NCI-H2107 treated with DMSO at 0.1 percent for 48 hours (cell line): ENCODE data around the gene PCDHA10.
"Not testable (repeated sequence)": the region's sequence is repeated elsewhere in the genome, so short reads cannot be mapped to it uniquely, and the experiment has no call there.

ENCODE experiments used
- DNase-seq: peaks from one replicate; lab custom pipeline; 2025; ENCODE audit not compliant: unreplicated experiment; lab: John Stamatoyannopoulos, UW

Gene PCDHA10

GRCh38 chr5:140855772-140856674 is at the start of gene PCDHA10:
TSS of gene PCDHA10 (plus strand) at chr5:140855897. CDS start at chr5:140856049, 152 bp downstream.
- DNase-seq = no peak

GRCh38 chr5:140806834-140807775 is 48.6 kb upstream of the PCDHA10 start, which contains the start of gene PCDHA4:
TSS of gene PCDHA4 (plus strand) at chr5:140807068.
- no peak for DNase-seq

DNA sequence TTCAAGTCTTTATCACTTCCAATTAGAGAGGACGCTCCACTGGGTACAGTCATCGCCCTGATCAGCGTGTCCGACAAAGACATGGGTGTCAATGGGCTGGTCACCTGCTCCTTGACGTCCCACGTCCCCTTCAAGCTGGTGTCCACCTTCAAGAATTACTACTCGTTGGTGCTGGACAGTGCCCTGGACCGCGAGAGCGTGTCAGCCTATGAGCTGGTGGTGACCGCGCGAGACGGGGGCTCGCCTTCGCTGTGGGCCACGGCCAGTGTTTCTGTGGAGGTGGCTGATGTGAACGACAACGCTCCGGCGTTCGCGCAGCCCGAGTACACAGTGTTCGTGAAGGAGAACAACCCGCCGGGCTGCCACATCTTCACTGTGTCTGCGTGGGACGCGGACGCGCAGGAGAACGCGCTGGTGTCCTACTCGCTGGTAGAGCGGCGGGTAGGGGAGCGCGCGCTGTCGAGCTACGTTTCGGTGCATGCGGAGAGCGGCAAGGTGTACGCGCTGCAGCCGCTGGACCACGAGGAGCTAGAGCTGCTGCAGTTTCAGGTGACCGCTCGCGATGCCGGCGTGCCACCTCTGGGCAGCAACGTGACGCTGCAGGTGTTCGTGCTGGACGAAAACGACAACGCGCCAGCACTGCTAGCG is 47.3 kb upstream of the PCDHA10 start:
- DNase-seq = not testable (repeated sequence)

GRCh38 chr5:140808889-140809291 is 46.8 kb upstream of the PCDHA10 start:
- DNase-seq = no peak

- no peak for DNase-seq
These were observed 34.1 kb upstream of the PCDHA10 start, which contains the start of gene PCDHA5 for GRCh38 chr5:140821375-140822280. TSS of gene PCDHA5 (plus strand) at chr5:140821613.

GRCh38 chr5:140822281-140822629 is 33.4 kb upstream of the PCDHA10 start:
- DNase-seq = no peak

DNA sequence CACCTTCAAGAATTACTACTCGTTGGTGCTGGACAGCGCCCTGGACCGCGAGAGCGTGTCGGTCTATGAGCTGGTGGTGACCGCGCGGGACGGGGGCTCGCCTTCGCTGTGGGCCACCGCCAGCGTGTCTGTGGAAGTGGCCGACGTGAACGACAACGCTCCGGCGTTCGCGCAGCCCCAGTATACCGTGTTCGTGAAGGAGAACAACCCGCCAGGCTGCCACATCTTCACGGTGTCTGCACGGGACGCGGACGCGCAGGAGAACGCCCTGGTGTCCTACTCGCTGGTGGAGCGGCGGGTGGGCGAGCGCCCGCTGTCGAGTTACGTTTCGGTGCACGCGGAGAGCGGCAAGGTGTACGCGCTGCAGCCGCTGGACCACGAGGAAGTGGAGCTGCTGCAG is 32.7 kb upstream of the PCDHA10 start:
- DNase-seq = not testable (repeated sequence)

DNA sequence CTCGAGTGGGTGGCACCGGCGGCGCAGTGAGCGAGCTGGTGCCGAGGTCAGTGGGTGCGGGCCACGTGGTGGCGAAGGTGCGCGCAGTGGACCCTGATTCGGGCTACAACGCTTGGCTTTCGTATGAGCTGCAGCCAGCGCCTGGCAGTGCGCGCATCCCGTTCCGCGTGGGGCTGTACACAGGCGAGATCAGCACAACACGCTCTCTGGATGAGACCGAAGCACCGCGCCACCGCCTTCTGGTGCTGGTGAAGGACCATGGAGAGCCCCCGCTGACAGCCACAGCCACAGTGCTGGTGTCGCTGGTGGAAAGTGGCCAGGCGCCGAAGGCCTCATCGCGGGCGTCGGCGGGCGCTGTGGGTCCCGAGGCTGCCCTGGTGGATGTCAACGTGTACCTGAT is 32.2 kb upstream of the PCDHA10 start:
- DNase-seq = no peak

DNA sequence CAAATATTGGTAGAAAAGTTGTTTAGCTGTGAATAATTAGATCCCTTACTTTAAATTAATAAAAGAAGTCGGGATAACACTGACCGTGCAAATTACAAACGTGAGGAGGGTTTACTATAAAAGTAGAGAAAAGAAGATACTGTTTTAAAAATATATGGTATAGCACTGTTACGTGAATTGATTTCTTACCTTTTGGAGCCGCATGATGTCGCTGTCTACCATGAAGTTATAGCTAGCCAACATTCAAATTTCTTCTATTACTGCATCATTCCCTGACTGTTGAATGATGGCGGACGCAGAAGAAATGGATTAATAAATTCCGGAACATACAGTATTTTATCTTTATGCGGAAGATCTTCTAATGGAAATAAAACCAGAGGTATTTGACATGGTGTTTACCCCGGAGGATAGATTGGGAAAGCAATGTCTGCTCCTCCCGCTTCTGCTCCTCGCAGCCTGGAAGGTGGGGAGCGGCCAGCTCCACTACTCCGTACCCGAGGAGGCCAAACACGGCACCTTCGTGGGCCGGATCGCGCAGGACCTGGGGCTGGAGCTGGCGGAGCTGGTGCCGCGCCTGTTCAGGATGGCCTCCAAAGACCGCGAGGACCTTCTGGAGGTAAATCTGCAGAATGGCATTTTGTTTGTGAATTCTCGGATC is 27.9 kb upstream of the PCDHA10 start, which contains the start of gene PCDHA6:
Gene PCDHA6 (plus strand): TSS at position 257 of the 658 bp plus-strand sequence. CDS start 132 bp downstream, at position 389.
- no peak for DNase-seq

DNA sequence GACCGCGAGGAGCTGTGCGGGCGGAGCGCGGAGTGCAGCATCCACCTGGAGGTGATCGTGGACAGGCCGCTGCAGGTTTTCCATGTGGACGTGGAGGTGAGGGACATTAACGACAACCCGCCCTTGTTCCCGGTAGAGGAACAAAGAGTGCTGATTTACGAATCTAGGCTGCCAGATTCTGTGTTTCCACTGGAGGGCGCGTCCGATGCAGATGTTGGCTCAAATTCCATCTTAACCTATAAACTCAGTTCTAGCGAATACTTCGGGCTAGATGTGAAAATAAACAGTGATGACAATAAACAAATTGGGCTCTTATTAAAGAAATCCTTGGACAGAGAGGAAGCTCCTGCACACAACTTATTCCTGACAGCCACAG is 27.3 kb upstream of the PCDHA10 start:
- no peak for DNase-seq

DNA sequence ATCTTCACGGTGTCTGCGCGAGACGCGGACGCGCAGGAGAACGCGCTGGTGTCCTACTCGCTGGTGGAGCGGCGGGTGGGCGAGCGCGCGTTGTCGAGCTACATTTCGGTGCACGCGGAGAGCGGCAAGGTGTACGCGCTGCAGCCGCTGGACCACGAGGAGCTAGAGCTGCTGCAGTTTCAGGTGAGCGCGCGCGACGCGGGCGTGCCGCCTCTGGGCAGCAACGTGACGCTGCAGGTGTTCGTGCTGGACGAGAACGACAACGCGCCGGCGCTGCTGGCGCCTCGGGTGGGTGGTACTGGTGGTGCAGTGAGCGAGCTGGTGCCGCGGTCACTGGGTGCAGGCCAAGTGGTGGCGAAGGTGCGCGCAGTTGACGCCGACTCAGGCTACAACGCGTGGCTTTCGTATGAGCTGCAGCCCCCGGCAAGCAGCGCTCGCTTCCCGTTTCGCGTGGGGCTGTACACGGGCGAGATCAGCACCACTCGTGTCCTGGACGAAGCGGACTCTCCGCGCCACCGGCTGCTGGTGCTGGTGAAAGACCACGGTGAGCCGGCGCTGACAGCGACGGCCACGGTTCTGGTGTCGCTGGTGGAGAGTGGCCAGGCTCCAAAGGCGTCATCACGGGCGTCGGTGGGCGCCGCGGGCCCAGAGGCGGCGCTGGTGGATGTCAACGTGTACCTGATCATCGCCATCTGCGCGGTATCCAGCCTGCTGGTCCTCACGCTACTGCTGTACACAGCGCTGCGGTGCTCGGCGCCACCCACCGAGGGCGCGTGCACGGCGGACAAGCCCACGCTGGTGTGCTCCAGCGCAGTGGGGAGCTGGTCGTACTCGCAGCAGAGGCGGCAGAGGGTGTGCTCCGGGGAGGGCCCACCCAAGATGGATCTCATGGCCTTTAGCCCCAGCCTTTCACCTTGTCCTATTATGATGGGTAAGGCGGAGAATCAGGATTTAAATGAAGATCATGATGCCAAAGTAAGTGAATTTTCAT is 25.9 kb upstream of the PCDHA10 start:
- DNase-seq = not testable (repeated sequence)

GRCh38 chr5:140833993-140834392 is 21.7 kb upstream of the PCDHA10 start, which contains the start of gene PCDHA7:
TSS of gene PCDHA7 (plus strand) at chr5:140834269. CDS start at chr5:140834384, 115 bp downstream.
- no peak for DNase-seq

GRCh38 chr5:140834439-140835008 is 21.2 kb upstream of the PCDHA10 start:
- not testable (repeated sequence) for DNase-seq

- DNase-seq = no peak
These were observed 19.8 kb upstream of the PCDHA10 start for GRCh38 chr5:140835622-140836510.

DNA sequence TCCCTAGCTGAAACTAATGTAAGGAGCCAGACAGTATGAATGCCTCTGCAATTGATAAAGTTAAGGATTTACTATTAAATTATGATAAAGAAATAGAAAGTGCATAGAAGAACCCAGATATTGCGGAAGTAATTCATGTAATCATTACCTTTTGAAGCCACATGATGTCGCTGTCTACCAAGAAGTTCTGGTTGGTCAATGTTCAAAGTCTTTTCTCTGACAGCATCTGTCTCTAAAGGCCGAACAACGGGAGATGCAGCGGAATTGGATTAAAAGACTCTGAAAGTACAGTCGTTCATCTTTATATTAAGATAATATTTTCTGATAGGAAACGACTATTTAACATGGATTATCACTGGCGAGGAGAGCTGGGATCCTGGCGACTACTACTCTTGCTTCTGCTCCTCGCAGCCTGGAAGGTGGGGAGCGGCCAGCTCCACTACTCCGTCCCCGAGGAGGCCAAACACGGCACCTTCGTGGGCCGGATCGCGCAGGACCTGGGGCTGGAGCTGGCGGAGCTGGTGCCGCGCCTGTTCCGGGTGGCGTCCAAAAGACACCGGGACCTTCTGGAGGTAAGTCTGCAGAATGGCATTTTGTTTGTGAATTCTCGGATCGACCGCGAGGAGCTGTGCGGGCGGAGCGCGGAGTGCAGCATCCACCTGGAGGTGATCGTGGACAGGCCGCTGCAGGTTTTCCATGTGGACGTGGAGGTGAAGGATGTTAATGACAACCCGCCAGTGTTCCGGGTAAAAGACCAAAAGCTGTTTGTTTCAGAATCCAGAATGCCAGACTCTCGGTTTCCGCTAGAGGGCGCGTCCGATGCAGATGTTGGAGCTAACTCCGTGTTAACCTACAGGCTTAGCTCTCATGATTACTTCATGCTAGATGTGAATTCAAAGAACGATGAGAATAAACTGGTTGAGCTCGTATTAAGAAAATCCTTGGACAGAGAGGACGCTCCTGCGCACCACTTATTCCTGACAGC is 14.4 kb upstream of the PCDHA10 start, which contains the start of gene PCDHA8:
Gene PCDHA8 (plus strand): TSS at position 210 of the 985 bp plus-strand sequence. CDS start 135 bp downstream, at position 345.
- no peak for DNase-seq
